ENCODE results near the gene KIF19. TPM values are rescaled to one million over a fixed set of nuclear protein-coding genes. Genes with fewer than 3 reads are reported as not detected.

The KIF19 gene
- total RNA-seq, 1 experiment from 2014 or later: not detected

- Histone ChIP-seq H3K79me2 (ENCODE audit: low read depth) (no peaks in the 10 kb centered on the region), H3K27ac (no peak overlapping the region), H3F3A (ENCODE audit: insufficient read depth, low read depth) (no peaks in the 10 kb centered on the region; the same call in 1 of the 2 replicates), H3K4me2 (peak overlapping the region; percentile 11; the same call in 1 of the 2 replicates), H3K27me3 (ENCODE audit: insufficient read depth, low read depth) (peaks cover 31% of the 10 kb centered on the region), H3K36me3 (ENCODE audit: low read depth) (no peaks in the 10 kb centered on the region), H4K20me1 (ENCODE audit: insufficient read depth) (no peaks in the 10 kb centered on the region), H3K9me3 (ENCODE audit: insufficient read depth, low read depth) (no peaks in the 10 kb centered on the region), H3K4me3 (no peak overlapping the region), H3K4me1 (replicated peaks; ENCODE audit: insufficient read depth) (peaks cover 17% of the 10 kb centered on the region), H3K9me2 (ENCODE audit: insufficient read depth) (no peaks in the 10 kb centered on the region), H2AFZ (no peak overlapping the region)
- ChIA-PET CTCF (interaction anchor here (0.6 to 2.2 kb wide), 4 partner anchors 36 to 222 kb away, joined by 3 to 8 read pairs (median 5); no protein-coding TSS in a partner anchor), POLR2A (ENCODE audit: unreplicated experiment) (interaction anchor here (0.7 to 1.0 kb wide), 2 partner anchors 14 to 49 kb away, joined by 3 read pairs; no protein-coding TSS in a partner anchor)
- no peak for TF ChIP-seq EZH2 (IDR thresholded peaks at IDR 0.05; ENCODE audit: low read depth)
- TF ChIP-seq, protein P1, sequence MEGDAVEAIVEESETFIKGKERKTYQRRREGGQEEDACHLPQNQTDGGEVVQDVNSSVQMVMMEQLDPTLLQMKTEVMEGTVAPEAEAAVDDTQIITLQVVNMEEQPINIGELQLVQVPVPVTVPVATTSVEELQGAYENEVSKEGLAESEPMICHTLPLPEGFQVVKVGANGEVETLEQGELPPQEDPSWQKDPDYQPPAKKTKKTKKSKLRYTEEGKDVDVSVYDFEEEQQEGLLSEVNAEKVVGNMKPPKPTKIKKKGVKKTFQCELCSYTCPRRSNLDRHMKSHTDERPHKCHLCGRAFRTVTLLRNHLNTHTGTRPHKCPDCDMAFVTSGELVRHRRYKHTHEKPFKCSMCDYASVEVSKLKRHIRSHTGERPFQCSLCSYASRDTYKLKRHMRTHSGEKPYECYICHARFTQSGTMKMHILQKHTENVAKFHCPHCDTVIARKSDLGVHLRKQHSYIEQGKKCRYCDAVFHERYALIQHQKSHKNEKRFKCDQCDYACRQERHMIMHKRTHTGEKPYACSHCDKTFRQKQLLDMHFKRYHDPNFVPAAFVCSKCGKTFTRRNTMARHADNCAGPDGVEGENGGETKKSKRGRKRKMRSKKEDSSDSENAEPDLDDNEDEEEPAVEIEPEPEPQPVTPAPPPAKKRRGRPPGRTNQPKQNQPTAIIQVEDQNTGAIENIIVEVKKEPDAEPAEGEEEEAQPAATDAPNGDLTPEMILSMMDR (conservative IDR thresholded peaks at IDR 0.05): no peak
- BruUV-seq (replicated peaks): no TSS peak
- intact Hi-C loops (cut with micrococcal nuclease; ENCODE audit: unreplicated experiment): loop anchor here (1.0 kb wide), 1 partner anchor 49 kb away; no protein-coding TSS in a partner anchor
- no peak for DNase-seq
Observed at GRCh38 chr17:74380959-74381808, 55.2 kb downstream of the KIF19 start.

GRCh38 chr17:74383141-74383540 lies 57.1 kb downstream of the KIF19 start:
- Histone ChIP-seq H2AFZ (no peak overlapping the region), H3K4me2 (no peak overlapping the region), H3K27ac (no peak overlapping the region), H4K20me1 (ENCODE audit: insufficient read depth) (no peaks in the 10 kb centered on the region), H3K9me3 (ENCODE audit: insufficient read depth, low read depth) (no peaks in the 10 kb centered on the region), H3F3A (ENCODE audit: insufficient read depth, low read depth) (no peaks in the 10 kb centered on the region; the same call in 1 of the 2 replicates), H3K4me3 (no peak overlapping the region), H3K36me3 (ENCODE audit: low read depth) (no peaks in the 10 kb centered on the region), H3K79me2 (ENCODE audit: low read depth) (no peaks in the 10 kb centered on the region), H3K27me3 (ENCODE audit: insufficient read depth, low read depth) (peaks cover 11% of the 10 kb centered on the region), H3K9me2 (ENCODE audit: insufficient read depth) (no peaks in the 10 kb centered on the region), H3K4me1 (replicated peaks; ENCODE audit: insufficient read depth) (peaks cover 17% of the 10 kb centered on the region)
- intact Hi-C loops (cut with micrococcal nuclease; ENCODE audit: unreplicated experiment): no loop called here
- ChIA-PET POLR2A (ENCODE audit: unreplicated experiment) (no interaction called here), CTCF (no interaction called here)
- no TSS peak for BruUV-seq (replicated peaks)
- TF ChIP-seq, protein P1 (conservative IDR thresholded peaks at IDR 0.05): no peak
- TF ChIP-seq EZH2 (IDR thresholded peaks at IDR 0.05; ENCODE audit: low read depth): no peak
- no peak for DNase-seq

DNA sequence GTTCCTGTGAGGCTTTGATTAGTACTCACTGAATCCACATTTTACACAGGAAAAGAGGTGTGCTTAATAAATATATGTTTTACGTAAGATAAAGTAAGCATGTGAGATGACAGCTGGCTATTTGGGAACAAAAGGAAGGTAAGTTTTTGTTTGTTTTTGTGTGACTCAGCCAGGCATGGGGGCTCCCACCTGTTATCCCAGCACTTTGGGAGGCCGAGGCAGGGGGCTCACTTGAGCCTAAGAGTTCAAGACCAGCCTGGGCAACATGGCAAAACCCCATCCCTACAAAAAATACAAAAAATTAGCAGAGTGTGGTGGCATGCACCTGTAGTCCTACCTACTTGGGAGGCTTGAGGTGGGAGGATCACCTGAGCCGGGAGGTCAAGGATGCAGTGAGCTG lies 59.2 kb downstream of the KIF19 start:
- DNase-seq: no peak
- TF ChIP-seq EZH2 (IDR thresholded peaks at IDR 0.05; ENCODE audit: low read depth): no peak
- TF ChIP-seq, protein P1 (conservative IDR thresholded peaks at IDR 0.05): no peak
- H3K27ac ChIP-seq: no peak overlapping the region
- BruUV-seq (replicated peaks): no TSS peak
- peaks cover 10% of the 10 kb centered on the region for H3K4me1 ChIP-seq (replicated peaks; ENCODE audit: insufficient read depth)
- no peaks in the 10 kb centered on the region for H3K27me3 ChIP-seq (ENCODE audit: insufficient read depth, low read depth)
- H3K79me2 ChIP-seq (ENCODE audit: low read depth): no peaks in the 10 kb centered on the region
- H2AFZ ChIP-seq: no peak overlapping the region
- POLR2A ChIA-PET (ENCODE audit: unreplicated experiment): no interaction called here
- H4K20me1 ChIP-seq (ENCODE audit: insufficient read depth): no peaks in the 10 kb centered on the region
- H3K4me2 ChIP-seq: no peak overlapping the region
- CTCF ChIA-PET: no interaction called here
- H3K9me2 ChIP-seq (ENCODE audit: insufficient read depth): no peaks in the 10 kb centered on the region
- H3F3A ChIP-seq (ENCODE audit: insufficient read depth, low read depth): no peaks in the 10 kb centered on the region; the same call in 1 of the 2 replicates
- intact Hi-C loops (cut with micrococcal nuclease; ENCODE audit: unreplicated experiment): no loop called here
- no peak overlapping the region for H3K4me3 ChIP-seq
- H3K9me3 ChIP-seq (ENCODE audit: insufficient read depth, low read depth): no peaks in the 10 kb centered on the region
- H3K36me3 ChIP-seq (ENCODE audit: low read depth): no peaks in the 10 kb centered on the region
